ENCODE results near the gene TP63.
"Not testable (repeated sequence)": the region's sequence is repeated elsewhere in the genome, so short reads cannot be mapped to it uniquely, and the experiment has no call there.

Gene TP63

DNA sequence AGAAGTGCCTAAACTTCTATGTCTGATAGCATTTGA is at the start of gene TP63:
TSS of gene TP63 (plus strand) at position 17 of the 36 bp plus-strand sequence. CDS start 127 bp downstream, outside the sequence.
- DNase-seq (ENCODE audit: low read depth), result no peak

DNA sequence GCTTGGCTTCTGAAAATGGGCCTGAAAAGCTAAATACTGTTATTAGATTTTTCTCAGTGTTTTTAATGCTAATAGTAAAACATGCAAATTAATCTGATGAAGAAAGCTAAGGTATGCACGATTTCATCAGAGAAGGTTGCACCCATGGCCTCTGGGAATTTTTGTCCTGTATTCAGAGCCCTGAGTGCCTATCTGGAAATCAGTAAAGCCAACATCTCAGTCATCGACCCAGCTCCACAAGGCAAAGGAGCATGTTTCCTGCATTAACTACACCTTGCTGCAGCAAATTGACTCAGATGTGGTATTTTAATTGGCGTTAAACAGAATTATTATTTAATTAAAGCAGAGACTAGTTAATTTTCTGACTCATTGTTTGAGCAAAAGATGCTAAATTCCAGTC is 49.0 kb upstream of the TP63 start:
- no peak for DNase-seq (ENCODE audit: low read depth)

DNA sequence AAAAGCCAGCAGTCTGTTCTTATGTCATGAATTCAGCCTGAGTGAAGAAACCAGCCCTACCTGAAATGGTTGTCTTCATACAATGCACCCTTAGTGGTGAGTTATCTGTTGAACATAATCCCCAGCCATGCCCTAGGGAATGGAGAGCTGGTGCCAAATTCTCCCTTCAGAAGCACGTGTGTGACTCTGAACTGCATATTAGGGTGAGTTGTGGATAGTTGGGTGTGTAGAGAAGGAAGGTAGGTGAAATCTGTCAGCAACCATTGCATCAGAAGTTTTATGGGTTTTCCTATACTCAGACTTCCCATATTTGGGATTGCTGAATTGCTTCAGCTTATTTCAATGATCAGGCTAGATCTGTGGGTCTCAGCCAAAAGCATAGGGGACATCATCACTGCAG is 46.5 kb upstream of the TP63 start:
- no peak for DNase-seq (ENCODE audit: low read depth)

DNA sequence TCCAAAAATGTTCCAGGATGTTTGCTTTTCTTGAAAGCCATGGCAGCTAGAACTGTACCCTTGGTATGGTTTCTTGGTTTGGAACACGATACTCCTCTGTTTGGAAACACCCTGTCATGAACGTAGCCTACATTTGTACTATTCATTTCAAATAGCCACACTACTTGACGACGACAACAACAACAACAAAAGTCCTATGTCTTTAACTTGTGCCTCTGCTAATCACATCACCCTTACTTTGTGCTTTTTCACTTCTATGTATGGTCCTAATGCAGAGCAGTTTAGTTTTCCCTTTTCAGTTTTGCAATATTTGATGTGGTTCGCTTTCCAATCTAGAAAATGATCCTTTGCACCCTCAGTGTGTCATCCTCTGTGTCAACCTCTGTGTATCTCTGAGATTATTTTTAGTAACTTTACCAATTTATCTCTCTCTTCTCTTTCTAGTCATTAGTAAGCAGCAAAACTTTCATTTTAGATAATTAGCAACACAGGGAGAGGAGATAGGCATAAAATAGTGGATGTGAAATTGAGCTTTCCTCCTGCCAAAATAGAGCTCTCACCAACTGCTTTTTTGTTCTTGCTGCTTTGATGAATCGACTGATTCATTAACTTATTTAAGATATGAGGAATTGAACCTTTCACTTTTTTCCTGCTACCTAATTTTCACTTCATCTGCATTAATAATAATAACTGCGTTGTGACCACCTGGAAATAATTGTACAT is 44.1 kb upstream of the TP63 start:
- DNase-seq (ENCODE audit: low read depth), result no peak

DNA sequence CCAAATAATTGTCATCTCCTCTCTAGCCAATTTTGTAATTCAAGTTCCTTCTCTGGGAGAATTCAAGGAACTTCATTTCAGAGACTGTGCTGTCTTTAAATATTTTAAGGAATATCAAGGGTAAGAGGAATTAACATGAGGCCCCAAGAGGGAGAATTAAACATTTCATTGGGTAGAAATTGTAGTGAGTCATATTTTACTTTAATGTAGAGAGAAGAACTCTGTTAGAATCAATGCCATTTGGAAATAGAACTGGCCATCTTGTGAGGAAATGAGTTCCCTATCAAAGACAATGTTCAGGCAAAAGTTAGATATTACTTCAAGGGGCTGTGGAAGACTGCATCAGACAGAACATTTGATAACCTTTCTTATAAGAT is 43.5 kb upstream of the TP63 start:
- no peak for DNase-seq (ENCODE audit: low read depth)

DNA sequence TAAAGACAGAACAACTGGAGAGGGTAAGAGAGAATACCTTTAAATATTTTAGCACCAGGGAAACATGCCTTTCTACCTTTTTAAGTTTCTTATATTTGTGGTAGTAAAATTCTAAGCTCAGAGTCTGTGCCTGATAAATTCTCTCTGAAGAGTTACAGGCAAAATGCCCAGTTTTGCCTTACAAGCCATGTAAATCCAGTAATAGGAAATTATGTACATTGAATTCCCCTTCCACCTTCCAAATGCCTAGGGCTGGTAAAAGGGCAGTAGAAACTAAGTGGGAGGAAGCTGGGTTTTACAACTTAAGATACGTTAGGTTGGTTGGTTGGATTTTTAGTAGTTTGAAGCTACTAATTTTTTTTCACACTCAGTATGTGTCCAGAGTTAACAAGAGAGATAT is 43.1 kb upstream of the TP63 start:
- no peak for DNase-seq (ENCODE audit: low read depth)

DNA sequence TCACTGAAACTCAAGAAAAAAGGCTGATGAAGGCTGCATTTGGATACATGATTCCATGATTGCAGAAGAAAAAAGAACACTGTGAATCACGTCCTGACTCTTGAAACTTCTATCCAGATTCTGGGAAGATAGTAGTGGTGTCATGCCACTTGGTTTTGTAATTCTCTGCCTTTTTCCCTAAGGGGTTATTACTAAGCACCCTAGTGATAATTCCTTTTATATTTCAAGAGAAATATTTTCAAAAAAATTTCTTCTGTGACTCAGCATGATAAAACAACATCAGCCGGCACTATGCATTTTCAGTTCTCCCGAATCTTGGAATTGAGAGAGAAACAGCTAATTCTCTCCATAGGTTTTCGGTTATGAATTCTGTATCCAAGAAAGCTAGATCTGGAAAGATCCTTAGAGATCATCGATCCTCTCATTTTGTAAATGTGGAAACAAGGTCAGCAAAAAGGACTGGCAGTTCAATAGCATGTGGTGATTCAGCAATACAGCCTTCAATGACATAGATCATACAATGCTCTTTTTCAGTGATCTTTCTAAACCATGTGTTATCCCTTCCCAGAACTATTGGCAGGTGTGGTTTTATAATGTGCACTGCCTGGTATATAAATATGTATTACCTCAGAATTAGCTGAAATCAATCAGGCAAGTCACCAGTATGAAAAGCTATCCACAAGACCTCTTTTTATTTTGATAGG is 42.6 kb upstream of the TP63 start:
- DNase-seq (ENCODE audit: low read depth), result peak; percentile 75

DNA sequence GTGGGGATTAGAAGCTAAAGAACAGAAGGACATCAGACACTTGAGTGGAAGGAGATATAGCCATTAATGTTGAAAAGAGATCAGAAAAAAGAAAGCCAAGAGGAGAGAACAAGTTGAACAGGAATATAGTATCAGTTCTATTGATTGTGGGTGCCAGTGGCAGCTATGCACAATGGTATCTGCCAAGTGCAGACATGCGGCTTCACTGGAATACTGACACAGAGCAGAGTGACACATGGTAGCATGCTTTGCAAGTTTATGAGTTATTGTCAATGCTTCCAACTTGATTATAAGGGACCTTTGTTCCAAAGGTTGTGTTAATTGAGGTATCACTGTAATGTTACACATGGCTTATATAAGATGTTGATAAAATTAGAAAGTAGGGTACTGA is 42.0 kb upstream of the TP63 start:
- no peak for DNase-seq (ENCODE audit: low read depth)

DNA sequence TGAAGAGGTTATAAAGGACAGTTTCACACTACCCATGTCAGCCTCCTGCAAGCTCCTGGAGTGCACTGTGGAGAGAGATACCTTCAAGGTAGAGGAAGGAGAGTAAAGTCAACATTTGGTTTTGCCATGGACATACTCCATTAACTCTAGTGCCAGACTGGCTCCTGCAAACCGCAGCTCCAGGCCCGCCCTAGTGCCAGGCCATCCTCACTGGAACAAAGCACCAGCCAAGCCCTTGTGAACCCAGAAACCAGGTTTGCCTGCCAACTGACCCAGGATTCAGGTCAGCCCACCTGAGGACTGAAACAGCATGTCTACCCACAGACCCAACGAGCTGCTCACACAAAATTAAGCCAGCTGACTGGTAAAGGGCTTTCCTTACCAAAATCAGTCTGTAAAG is 41.0 kb upstream of the TP63 start:
- DNase-seq (ENCODE audit: low read depth), result no peak

DNA sequence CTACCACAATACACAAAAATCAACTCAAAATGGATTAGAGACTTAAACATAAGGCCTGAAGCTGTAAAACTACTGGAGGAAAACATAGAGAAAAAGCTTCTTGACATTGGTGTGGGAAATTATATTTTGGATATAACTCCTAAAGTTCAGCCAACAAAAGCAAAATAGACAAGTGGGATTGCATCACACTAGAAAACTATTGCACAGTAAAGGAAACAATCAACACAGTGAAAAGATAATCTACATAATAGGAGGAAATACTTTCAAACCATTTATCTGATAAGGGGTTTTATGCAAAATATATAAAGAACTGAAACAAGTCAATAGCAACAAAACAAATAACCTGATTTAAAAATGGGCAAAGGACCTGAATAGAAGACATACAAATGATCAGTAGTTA is 37.6 kb upstream of the TP63 start:
- no peak for DNase-seq (ENCODE audit: low read depth)

DNA sequence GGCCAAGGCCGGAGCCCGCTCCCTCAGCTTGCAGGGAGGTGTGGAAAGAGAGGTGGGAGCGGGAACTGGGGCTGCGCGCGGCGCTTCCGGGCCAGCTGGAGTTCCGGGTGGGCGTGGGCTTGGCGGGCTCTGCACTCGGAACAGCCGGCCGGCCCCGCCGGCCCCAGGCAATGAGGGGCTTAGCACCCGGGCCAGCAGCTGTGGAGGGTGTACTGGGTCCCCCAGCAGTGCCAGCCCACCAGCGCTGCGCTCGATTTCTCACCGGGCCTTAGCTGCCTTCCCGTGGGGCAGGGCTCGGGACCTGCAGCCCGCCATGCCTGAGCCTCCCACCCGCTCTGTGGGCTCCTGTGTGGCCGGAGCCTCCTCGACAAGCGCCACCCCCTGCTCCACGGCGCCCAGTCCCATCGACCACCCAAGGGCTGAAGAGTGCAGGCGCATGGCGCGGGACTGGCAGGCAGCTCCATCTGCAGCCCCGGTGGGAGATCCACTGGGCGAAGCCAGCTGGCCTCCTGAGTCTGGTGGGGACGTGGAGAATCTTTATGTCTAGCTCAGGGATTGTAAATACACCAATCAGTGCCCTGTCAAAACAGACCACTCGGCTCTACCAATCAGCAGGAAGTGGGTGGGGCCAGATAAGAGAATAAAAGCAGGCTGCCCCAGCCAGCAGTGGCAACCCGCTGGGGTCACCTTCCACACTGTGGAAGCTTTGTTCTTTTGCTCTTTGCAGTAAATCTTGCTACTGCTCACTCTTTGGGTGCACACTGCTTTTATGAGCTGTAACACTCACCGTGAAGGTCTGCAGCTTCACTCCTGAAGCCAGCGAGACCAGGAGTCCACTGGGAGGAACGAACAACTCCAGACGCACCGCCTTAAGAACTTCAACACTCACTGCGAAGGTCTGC is 34.9 kb upstream of the TP63 start:
- DNase-seq (ENCODE audit: low read depth), result not testable (repeated sequence)

DNA sequence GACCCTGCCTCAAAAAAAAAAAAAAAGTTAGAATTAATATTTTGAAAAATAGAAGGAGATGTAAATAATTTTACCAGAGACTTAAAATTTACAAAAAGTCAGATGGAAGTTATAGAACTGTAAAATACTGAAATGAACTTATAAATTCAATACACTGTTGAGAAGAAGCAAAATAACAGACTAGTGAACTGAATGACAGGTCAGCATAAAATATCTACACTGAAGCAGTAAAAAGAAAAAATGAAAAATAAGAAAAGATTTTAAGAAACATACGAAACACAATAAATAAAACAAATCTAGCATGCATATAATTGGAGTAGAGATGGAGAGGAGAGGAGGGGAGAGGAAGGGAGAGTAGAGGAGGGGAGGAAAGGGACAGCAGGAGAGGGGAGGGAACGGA is 33.3 kb upstream of the TP63 start:
- no peak for DNase-seq (ENCODE audit: low read depth)

DNA sequence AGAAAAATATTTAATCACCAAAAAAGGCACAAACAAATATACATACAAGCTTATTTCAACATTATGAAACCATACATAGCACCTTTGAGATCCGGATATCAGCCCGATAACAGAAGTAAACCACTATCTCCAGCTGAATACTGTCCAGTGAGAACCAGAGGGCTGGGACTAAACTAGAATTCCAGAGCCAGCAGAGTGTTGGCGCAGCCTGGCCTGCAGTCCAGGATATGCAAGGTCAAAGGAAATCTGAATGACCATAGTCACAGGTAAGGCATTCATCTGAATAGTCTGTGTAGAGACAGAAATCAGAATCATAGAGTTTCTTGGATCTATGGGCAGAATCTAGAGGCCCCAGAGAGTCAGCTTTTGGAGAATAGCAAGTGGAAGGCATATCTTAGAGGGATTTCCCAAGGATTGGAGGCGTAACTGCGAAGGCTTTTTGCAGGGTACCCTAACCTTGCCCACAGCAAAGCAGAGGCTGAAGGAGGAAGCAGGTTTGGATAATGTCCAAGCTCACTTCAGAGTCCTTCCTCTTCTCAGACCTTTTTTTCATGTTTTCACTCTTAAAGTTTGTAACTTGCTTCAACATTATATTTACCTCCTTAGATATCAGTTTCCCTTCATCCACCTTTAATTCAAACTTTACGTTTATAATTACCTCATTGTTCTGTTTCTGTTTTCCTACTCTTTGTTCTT is 32.5 kb upstream of the TP63 start:
- DNase-seq (ENCODE audit: low read depth), result no peak

DNA sequence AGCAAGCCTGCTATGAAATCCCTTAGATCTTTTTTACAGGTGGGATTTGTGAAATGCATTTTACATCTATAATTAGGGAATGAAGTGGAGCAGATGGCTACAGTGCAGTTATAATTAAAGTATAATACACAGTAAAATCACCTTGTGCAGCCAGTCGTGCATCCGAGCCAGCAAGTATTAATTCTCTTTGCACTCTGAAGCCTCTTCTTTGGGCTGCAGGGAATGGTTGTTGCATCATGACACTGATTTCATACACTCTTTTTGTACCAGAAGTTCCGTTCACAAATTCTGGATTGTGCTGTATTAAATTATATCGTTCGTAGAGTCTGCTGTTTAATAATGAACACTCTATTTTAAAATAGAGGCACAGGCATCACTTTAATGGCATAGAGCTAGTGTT is 28.7 kb upstream of the TP63 start:
- DNase-seq (ENCODE audit: low read depth), result no peak

DNA sequence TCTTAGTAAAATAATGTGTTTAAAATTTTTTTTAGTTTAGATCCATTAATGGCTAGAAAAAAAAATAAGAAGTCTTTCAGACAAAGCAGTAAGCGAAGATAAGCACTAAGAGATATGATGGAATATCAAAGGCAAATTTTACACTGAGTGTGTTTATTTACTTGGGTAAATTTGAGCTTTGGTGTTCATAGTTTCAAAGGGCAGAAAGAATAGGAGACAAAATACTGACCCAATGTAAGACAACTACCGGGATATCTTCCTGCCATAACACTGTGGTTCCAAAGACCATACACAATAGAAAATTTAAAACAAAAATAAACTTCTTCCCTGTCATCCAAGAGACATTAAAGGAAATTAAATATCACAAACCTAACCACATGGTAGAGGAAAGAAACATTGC is 25.5 kb upstream of the TP63 start:
- DNase-seq (ENCODE audit: low read depth), result no peak

DNA sequence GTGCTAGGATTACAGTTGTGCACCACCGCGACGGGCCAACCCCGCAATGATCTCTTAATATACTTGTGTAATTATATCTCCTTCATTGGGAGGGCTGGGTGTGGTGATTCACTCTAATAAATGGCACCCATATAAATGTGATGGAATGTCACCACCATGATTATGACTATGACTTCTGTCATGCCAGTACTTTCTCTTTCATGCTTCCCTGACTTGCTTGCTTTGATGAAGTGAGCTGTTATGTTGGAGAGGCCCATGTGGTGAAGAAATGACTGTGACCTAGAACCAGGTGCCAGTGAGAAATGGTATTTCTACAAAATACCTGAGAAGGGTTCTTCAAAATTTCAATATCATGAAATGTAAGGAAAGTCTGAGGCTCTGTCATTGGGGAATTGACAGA is 24.4 kb upstream of the TP63 start:
- no peak for DNase-seq (ENCODE audit: low read depth)

DNA sequence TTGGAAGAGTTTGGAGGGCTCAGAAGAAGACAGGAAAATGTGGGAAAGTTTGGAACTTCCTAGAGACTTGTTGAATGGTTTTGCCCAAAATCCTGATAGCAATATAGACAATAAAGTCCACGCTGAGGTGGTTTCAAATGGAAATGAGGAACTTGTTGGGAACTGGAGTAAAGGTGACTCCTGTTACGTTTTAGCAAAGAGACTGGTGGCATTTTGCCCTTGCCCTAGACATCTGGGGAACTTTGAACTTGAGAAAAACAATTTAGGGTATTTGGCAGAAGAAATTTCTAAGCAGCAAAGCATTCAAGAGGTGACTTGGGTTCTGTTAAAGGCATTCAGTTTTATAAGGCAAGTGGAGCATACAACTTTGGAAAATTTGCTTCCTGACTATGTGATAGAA is 18.5 kb upstream of the TP63 start:
- DNase-seq (ENCODE audit: low read depth), result not testable (repeated sequence)

DNA sequence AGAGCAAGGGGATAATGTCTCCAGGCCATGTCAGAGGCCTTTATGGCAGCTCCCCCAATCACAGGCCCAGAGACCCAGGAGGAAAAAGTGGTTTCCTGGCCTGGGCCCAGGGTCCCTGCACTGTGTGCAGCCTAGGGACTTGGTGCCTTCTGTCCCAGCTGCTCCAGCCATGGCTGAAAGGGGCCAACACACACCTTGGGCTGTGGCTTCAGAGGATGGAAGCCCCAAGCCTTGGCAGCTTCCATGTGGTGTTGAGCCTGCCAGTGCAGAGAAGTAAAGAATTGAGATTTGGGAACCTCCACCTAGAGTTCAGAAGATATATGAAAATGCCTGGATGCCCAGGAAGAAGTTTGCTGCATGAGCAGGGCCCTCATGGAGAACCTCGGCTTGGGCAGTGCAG is 18.1 kb upstream of the TP63 start:
- DNase-seq (ENCODE audit: low read depth), result no peak

DNA sequence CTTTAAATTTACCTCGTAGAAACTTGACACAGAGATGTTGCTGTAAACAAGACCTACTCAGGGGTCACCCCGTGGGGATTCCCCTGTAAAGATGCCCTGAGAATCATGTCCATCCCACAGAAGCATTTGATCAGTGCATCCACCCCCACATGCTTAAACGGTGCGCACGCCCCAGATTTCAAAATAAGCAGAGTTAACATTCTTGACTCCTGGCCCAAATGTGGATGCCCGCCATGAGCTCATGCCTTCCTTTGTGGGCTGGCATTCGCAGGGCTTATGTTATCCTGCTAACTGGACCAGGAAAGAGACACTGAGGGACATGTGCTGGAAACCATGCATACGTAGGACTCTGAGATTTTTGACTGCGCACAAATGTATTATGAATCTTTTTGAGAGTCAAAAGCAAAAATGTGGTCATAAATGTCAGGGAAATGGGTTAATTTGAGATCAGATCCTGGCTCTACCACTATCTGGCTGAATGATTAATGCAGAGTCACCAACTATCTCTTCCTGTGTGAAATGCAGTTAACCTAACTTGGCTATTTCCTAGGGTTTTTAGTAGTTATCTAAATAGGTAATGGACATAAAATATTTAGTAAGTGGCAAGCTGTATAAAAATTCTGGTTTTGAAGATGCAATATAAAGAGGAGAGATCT is 9.1 kb upstream of the TP63 start:
- DNase-seq (ENCODE audit: low read depth), result no peak

DNA sequence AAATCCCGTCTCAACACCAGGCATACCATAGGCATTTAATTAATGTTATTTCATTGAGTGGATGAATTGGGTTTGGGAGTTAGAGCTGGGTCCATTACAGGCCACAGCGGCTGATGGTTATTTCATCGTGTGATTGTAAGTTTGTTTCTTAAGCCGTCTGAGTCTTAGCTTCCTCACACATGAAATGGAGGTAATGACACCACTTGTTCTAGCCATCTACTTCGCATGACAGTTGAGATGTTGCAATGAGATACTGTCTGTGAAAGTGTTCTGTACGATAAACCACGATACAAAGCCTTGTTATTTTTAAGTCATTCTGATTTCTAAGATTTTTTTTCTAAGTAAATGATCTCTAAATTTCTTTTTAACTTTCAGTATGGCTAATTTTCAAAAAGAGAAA is 8.6 kb upstream of the TP63 start:
- no peak for DNase-seq (ENCODE audit: low read depth)

DNA sequence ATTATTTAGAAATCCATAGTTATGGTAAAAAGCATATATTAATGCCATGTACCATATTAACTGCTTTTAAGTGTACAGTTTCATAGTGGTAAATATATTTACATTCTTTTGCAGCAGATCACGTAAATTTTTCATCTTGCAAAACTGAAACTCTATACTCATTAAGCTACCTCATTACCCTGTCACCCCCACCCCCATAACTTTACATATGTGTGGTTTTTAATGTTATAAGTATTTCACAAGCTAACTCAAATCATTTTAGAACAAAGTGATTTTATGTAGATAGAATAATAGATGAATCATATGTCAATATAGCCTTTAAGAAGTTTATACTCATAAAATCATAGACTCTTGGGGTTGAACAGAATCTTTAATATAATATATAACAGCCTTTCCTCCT is 7.1 kb upstream of the TP63 start:
- DNase-seq (ENCODE audit: low read depth), result no peak

DNA sequence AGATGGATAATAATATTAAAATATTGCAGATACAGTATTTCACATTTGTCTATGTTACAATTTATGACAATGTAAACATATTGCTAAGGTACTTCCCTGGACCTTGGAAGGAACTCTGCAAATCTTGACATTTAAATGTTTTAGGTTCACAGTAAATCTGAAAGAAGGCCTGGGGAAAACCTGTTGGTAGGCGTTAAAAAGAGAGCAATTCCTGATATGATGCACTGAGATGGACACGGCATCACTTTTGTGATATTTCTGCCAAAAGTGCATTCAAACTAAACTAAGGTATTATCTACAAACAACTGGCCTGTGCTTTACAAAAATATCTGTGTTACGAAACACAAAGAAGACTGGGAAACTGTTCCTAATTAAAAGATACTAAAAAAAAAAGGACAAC is 6.1 kb upstream of the TP63 start:
- DNase-seq (ENCODE audit: low read depth), result no peak

DNA sequence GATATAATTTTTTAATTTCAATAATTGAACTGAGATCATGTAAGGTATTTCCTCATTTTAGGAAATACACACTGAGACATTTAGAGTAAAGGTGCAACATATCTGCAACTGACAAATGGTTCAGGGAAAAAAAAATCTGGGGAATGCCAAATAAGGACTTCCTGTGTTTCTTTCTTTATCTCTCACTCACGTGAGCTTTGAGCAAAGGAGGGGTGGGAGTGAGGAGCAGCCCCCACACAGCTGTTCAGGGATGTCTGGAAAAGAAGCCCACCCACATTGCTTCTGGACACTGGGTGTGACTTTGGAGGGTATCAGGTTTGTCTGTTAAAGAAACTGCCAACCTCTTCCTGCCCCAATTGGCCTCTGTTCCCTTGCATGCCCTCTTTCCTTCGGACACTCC is 5.6 kb upstream of the TP63 start:
- no peak for DNase-seq (ENCODE audit: low read depth)

All from GM04504 (cell line).